Endothelial cell of umbilical vein (primary cell): ENCODE measurements around the gene GALNT17. TPM values are rescaled to one million over a fixed set of nuclear protein-coding genes. Genes with fewer than 3 reads are reported as not detected.

Experiments
- BruUV-seq: library from RNA; stranded (reverse); fragments of 400-500 nt; replicated peaks from 2 replicates; lab custom pipeline; 2021; lab: Mats Ljungman, UMichigan
- CTCF ChIA-PET: fragments of 300-600, 350-600 bp; sonication (Branson Sonifier 250); formaldehyde crosslinking; loops from one replicate; lab custom pipeline; 2021; ENCODE audit warnings: antibody characterized with exemption, inconsistent platforms; lab: Charles Lee
- POLR2A ChIA-PET: fragments of 300-600, 350-600 bp; sonication (Branson Sonifier 250); formaldehyde crosslinking; loops from one replicate; lab custom pipeline; 2021; ENCODE audit warnings: antibody characterized with exemption, inconsistent platforms; lab: Charles Lee
- DNase-seq: peaks from one replicate; pipeline ENCODE4 v3.0.0-alpha.2; 2011; ENCODE audit warnings: low read depth, low spot score
- FAIRE-seq: peaks from 2 replicates; lab custom pipeline; 2011; peaks lifted over from hg19 to GRCh38; lab: Jason Lieb, UNC
- H2AFZ ChIP-seq: 2 replicates; pipeline ENCODE4 v1.6.0; 2012; ENCODE audit warnings: low read depth, low read length, control low read depth, inconsistent platforms
- H3K27ac ChIP-seq: 2 replicates; pipeline ENCODE4 v1.5.1; 2011; ENCODE audit warnings: low read depth, mild to moderate bottlenecking, control low read depth, low read length, moderate library complexity; ENCODE audit not compliant: insufficient read depth
- H3K27me3 ChIP-seq, 2 experiments: 2 replicates each; pipeline versions ENCODE4 v1.6.0 to v1.6.1; 2011; ENCODE audit warnings: low read length in 2 of 2, mixed read lengths in 1 of 2; ENCODE audit not compliant: control insufficient read depth in 2 of 2, insufficient read depth in 2 of 2
- H3K36me3 ChIP-seq, 2 experiments: 2 replicates in 1 of 2; 3 replicates in 1 of 2; pipeline ENCODE4 v1.5.1; 2011; ENCODE audit warnings: low read length in 2 of 2, mild to moderate bottlenecking in 1 of 2, moderate library complexity in 1 of 2; ENCODE audit not compliant: control insufficient read depth in 2 of 2, insufficient read depth in 2 of 2; ENCODE audit errors: extremely low read depth in 1 of 2
- H3K4me1 ChIP-seq: 3 replicates; pipeline ENCODE4 v1.5.1; 2011; ENCODE audit warnings: mild to moderate bottlenecking, low read length; ENCODE audit not compliant: control insufficient read depth, insufficient read depth; ENCODE audit errors: extremely low read depth
- H3K4me2 ChIP-seq: 2 replicates; pipeline ENCODE4 v1.6.1; 2011; ENCODE audit warnings: low read length, control low read depth, mixed read lengths; ENCODE audit not compliant: insufficient read depth
- H3K4me3 ChIP-seq, 3 experiments: fragments of 200-600 bp in 1 of 3; sonication (generic), shearing (Covaris generic) in 1 of 3; replicated peaks in 1 of 3; 2 replicates each; pipeline ENCODE4 v1.5.1; 2011 to 2016; ENCODE audit warnings: control low read depth in 3 of 3, low read length in 3 of 3, mild to moderate bottlenecking in 2 of 3, inconsistent platforms in 1 of 3, low read depth in 1 of 3, moderate library complexity in 1 of 3; ENCODE audit not compliant: insufficient read depth in 1 of 3
- H3K79me2 ChIP-seq: 2 replicates; pipeline ENCODE4 v1.6.0; 2012; ENCODE audit warnings: low read length, inconsistent platforms; ENCODE audit not compliant: control insufficient read depth, insufficient read depth
- H3K9ac ChIP-seq: replicated peaks from 2 replicates; pipeline ENCODE3; 2011; ENCODE audit warnings: low read length, control low read depth; ENCODE audit not compliant: insufficient read depth; ENCODE audit errors: extremely low read depth
- H3K9me1 ChIP-seq: replicated peaks from 3 replicates; pipeline ENCODE4 v1.6.0; 2011; ENCODE audit warnings: mild to moderate bottlenecking, low read length; ENCODE audit not compliant: control insufficient read depth, insufficient read depth; ENCODE audit errors: extremely low read depth
- H3K9me3 ChIP-seq: replicated peaks from 2 replicates; pipeline ENCODE4 v1.5.1; 2012; ENCODE audit warnings: low read length, inconsistent platforms; ENCODE audit not compliant: control insufficient read depth, insufficient read depth
- H4K20me1 ChIP-seq: replicated peaks from 2 replicates; pipeline ENCODE3; 2011; ENCODE audit warnings: mild to moderate bottlenecking, low read length; ENCODE audit not compliant: control insufficient read depth, insufficient read depth; ENCODE audit errors: extremely low read depth
- EZH2 ChIP-seq: IDR thresholded peaks from 2 replicates; pipeline ENCODE4 v1.6.1; 2012; ENCODE audit warnings: borderline replicate concordance, low read depth, mild to moderate bottlenecking, moderate library complexity, low read length, inconsistent platforms; ENCODE audit not compliant: severe bottlenecking
- FOS ChIP-seq: IDR thresholded peaks from 2 replicates; pipeline ENCODE4 v1.6.1; 2011; ENCODE audit warnings: mild to moderate bottlenecking, low read length, moderate library complexity, borderline replicate concordance; ENCODE audit not compliant: insufficient read depth
- GATA2 ChIP-seq: IDR thresholded peaks from 2 replicates; pipeline ENCODE4 v1.7.0; 2011; ENCODE audit warnings: low read depth, mild to moderate bottlenecking, moderate library complexity, mixed read lengths, low read length; ENCODE audit not compliant: insufficient read length, insufficient read depth
- JUN ChIP-seq: IDR thresholded peaks from 2 replicates; pipeline ENCODE4 v1.6.1; 2011; ENCODE audit warnings: borderline replicate concordance, low read depth; ENCODE audit not compliant: insufficient read length, insufficient read depth
- MAX ChIP-seq: IDR thresholded peaks from 2 replicates; pipeline ENCODE4 v1.6.1; 2011; ENCODE audit not compliant: insufficient read depth, insufficient read length
- MYC ChIP-seq: IDR thresholded peaks from one replicate; pipeline ENCODE4 v1.6.1; 2011; ENCODE audit warnings: mild to moderate bottlenecking, low read depth, low read length
- POLR2A ChIP-seq: IDR thresholded peaks from 2 replicates; pipeline ENCODE4 v1.6.1; 2012; ENCODE audit warnings: low read depth, mild to moderate bottlenecking, control low read depth, low read length
- POLR2AphosphoS5 ChIP-seq: IDR thresholded peaks from 2 replicates; pipeline ENCODE4 v1.6.1; 2012; ENCODE audit warnings: low read depth, mild to moderate bottlenecking, control low read depth, low read length, moderate library complexity; ENCODE audit not compliant: insufficient read depth
- dilution Hi-C: fragments of 300-500 bp; cut with MboI; formaldehyde crosslinking; loops from one replicate; pipeline ENCODE4 v1.15.0; 2019; ENCODE audit warnings: low sequenced_read_pairs; ENCODE audit not compliant: extremely low pct_ligation_motif_present
- intact Hi-C: fragments of 100-400 bp; cut with micrococcal nuclease; formaldehyde crosslinking; loops from one replicate; pipeline ENCODE4 v1.10.0; 2022
- polyA plus RNA-seq, 4 experiments: library from polyadenylated mRNA; depleted of rRNA in 3 of 4; stranded (reverse) in 3 of 4; unstranded in 1 of 4; fragments of >200 nt; gene quantifications; 2 replicates each; pipeline versions ENCODE4 v1.2.1 to v1.2.3, GENCODE V29; 2011 to 2012; ENCODE audit warnings: missing spikeins in 1 of 4
- total RNA-seq: library from RNA; stranded (reverse); gene quantifications from 2 replicates; pipeline ENCODE4 v1.2.3, GENCODE V29; 2021
- TF ChIP-seq, protein P1 (sequence below), 2 donors: IDR thresholded peaks; 1 replicate in 1 of 2; 2 replicates in 1 of 2; pipeline ENCODE4 v1.5.1; 2011; ENCODE audit warnings: low read length in 2 of 2, mild to moderate bottlenecking in 2 of 2, moderate library complexity in 2 of 2, control low read depth in 1 of 2, inconsistent platforms in 1 of 2, low read depth in 1 of 2; ENCODE audit not compliant: insufficient read depth in 1 of 2; ENCODE audit errors: extremely low read depth in 1 of 2

The GALNT17 gene
- total and polyA plus RNA-seq, 2 donors (not counting 3 experiments of a cell fraction or from before 2014, with no cell fraction given) = not detected

GRCh38 chr7:71106226-71106625 lies 25.7 kb upstream of the GALNT17 start:
- H2AFZ ChIP-seq = no peak overlapping the region
- dilution Hi-C loops = no loop called here
- ChIA-PET CTCF (no interaction called here), POLR2A (no interaction called here)
- FAIRE-seq (no peak), DNase-seq (no peak)
- BruUV-seq = no TSS peak
- TF ChIP-seq MAX (no peak), JUN (no peak), FOS (no peak), MYC (no peak), EZH2 (no peak), GATA2 (no peak), POLR2A (no peak), POLR2AphosphoS5 (no peak)
- TF ChIP-seq, protein P1, sequence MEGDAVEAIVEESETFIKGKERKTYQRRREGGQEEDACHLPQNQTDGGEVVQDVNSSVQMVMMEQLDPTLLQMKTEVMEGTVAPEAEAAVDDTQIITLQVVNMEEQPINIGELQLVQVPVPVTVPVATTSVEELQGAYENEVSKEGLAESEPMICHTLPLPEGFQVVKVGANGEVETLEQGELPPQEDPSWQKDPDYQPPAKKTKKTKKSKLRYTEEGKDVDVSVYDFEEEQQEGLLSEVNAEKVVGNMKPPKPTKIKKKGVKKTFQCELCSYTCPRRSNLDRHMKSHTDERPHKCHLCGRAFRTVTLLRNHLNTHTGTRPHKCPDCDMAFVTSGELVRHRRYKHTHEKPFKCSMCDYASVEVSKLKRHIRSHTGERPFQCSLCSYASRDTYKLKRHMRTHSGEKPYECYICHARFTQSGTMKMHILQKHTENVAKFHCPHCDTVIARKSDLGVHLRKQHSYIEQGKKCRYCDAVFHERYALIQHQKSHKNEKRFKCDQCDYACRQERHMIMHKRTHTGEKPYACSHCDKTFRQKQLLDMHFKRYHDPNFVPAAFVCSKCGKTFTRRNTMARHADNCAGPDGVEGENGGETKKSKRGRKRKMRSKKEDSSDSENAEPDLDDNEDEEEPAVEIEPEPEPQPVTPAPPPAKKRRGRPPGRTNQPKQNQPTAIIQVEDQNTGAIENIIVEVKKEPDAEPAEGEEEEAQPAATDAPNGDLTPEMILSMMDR (IDR thresholded peaks at IDR 0.05; ENCODE audit: extremely low read depth in 1 of 2, insufficient read depth in 1 of 2, low read depth in 1 of 2, low read length in 2 of 2) = no peak
- peaks cover 2% of the 10 kb centered on the region for H3K9me3 ChIP-seq
- intact Hi-C loops = no loop called here
- H3K27me3 ChIP-seq = no peaks in the 10 kb centered on the region
- H3K79me2 ChIP-seq = no peaks in the 10 kb centered on the region
- H4K20me1 ChIP-seq = no peaks in the 10 kb centered on the region
- H3K36me3 ChIP-seq = no peaks in the 10 kb centered on the region
- H3K9me1 ChIP-seq = no peaks in the 10 kb centered on the region
- H3K4me1 ChIP-seq = no peaks in the 10 kb centered on the region
- H3K9ac ChIP-seq = no peak overlapping the region
- no peak overlapping the region for H3K27ac ChIP-seq
- no peak overlapping the region for H3K4me3 ChIP-seq
- no peak overlapping the region for H3K4me2 ChIP-seq
